GM21576 (cell line): ENCODE measurements around the gene GNG12.

Source experiments
- ATAC-seq: cut with Tn5 transposase; IDR thresholded peaks from one replicate; pipeline ENCODE4 v1.9.1; 2021; ENCODE audit warnings: mild to moderate bottlenecking, moderate library complexity; ENCODE audit not compliant: unreplicated experiment

Gene GNG12

GRCh38 chr1:67816095-67816475 lies 17.2 kb downstream of the GNG12 start:
- ATAC-seq = no peak

GRCh38 chr1:67815303-67816094 lies 17.8 kb downstream of the GNG12 start:
- no peak for ATAC-seq

GRCh38 chr1:67814121-67814772 lies 19.0 kb downstream of the GNG12 start:
- ATAC-seq = no peak

- ATAC-seq = no peak
Measured at GRCh38 chr1:67812226-67812625, 21.0 kb downstream of the GNG12 start.

GRCh38 chr1:67811781-67812180 lies 21.5 kb downstream of the GNG12 start:
- no peak for ATAC-seq

- ATAC-seq = no peak
Measured at GRCh38 chr1:67809887-67810286, 23.4 kb downstream of the GNG12 start.

- no peak for ATAC-seq
Measured at GRCh38 chr1:67807282-67807681, 26.0 kb downstream of the GNG12 start.

- no peak for ATAC-seq
Measured at GRCh38 chr1:67804710-67805109, 28.6 kb downstream of the GNG12 start.

GRCh38 chr1:67803380-67804279 lies 29.6 kb downstream of the GNG12 start:
- ATAC-seq = no peak

GRCh38 chr1:67802565-67802964 lies 30.7 kb downstream of the GNG12 start:
- ATAC-seq = no peak

GRCh38 chr1:67801903-67802302 lies 31.4 kb downstream of the GNG12 start:
- no peak for ATAC-seq

- ATAC-seq = no peak
Measured at GRCh38 chr1:67795179-67795912, 37.9 kb downstream of the GNG12 start.

GRCh38 chr1:67793562-67793961 lies 39.7 kb downstream of the GNG12 start:
- no peak for ATAC-seq

- no peak for ATAC-seq
Measured at GRCh38 chr1:67792741-67793458, 40.4 kb downstream of the GNG12 start.

GRCh38 chr1:67792103-67792502 lies 41.2 kb downstream of the GNG12 start:
- ATAC-seq = no peak

GRCh38 chr1:67791686-67792085 lies 41.6 kb downstream of the GNG12 start:
- ATAC-seq = no peak

- ATAC-seq = no peak
Measured at GRCh38 chr1:67791261-67791660, 42.0 kb downstream of the GNG12 start.

- ATAC-seq = no peak
Measured at GRCh38 chr1:67790201-67790692, 43.0 kb downstream of the GNG12 start.

- ATAC-seq = no peak
Measured at GRCh38 chr1:67789551-67789950, 43.7 kb downstream of the GNG12 start.

- no peak for ATAC-seq
Measured at GRCh38 chr1:67788904-67789303, 44.4 kb downstream of the GNG12 start.
